Left forelimb (tissue), 1 donor: ENCODE results near the gene OAT.

Experiments used
- DNase-seq: peaks from one replicate; pipeline ENCODE4 v3.0.0-alpha.2; 2018; ENCODE audit warnings: low spot score

Gene OAT

DNA sequence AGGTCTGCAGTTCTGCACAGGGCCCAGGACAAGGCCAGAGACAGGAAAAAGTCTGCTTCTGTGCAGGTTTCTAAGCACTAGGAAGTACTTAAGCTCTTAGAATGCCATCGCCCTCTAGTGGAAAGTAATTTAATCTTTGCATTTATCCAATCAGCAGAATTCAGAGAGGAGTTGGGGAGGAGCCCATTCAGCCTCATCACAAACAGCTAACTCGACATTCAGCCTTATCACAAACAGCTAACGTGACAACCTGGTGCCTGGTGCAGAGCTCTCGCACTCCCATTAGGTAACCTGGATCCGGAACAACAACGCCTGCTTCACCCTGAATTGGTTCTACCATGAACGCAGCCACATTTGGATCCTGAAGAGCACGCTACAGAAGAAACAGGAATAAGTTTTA, 15.2 kb downstream of the OAT start:
- no peak for DNase-seq

DNA sequence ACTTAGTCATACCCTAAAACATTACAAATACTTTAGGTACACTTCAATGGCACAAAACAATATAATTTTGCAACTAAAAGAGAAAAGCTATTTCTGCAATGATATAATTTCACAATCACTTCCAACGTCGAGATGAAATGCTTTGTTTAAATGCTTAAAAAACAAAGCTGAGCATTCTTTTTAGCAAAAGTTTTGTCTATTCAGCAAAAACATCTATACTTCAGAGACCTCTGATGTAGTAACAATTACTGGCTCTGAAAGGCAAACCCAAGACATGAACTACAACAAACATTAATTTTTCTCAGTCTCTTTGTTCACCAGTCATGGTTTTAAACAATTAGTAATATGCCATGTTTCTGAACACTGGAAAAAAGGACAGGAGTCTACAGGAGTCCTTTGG, 16.4 kb downstream of the OAT start:
- DNase-seq: no peak

DNA sequence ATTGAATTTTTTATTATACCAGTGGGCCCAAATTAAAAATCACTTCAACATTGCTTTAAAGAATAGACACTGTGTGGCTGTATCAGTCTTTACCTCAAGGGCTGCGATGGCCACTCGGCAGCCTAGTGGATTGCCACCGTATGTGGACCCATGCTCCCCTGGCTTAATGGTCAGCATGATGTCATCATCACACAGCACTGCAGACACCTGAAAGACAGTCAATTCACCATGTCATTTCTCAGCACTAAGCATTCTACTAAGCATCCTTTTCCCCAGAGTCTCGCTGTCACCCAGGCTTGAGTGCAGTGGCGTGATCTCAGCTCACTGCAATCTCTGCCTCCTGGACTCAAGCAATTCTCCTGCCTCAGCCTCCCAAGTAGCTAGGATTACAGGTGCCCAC, 17.1 kb downstream of the OAT start:
- no peak for DNase-seq

DNA sequence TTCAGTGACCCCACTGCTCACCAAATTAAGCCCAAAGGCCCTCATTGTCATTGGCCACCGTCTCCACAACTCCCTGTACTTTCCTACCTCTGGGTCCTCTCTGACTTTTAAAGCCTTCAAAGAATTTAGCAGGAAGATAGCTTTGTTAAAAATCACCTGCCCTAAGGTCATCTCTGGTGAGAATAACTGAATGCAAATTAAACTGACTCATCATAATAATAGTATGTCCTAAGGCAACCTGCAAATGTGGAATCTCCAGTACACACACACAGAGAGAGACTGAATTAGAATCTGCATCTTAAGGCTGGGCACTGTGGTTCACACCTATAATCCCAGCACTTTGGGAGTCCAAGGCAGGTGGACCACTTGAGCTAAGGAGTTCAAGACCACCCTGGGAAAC, 24.1 kb downstream of the OAT start:
- DNase-seq: no peak

DNA sequence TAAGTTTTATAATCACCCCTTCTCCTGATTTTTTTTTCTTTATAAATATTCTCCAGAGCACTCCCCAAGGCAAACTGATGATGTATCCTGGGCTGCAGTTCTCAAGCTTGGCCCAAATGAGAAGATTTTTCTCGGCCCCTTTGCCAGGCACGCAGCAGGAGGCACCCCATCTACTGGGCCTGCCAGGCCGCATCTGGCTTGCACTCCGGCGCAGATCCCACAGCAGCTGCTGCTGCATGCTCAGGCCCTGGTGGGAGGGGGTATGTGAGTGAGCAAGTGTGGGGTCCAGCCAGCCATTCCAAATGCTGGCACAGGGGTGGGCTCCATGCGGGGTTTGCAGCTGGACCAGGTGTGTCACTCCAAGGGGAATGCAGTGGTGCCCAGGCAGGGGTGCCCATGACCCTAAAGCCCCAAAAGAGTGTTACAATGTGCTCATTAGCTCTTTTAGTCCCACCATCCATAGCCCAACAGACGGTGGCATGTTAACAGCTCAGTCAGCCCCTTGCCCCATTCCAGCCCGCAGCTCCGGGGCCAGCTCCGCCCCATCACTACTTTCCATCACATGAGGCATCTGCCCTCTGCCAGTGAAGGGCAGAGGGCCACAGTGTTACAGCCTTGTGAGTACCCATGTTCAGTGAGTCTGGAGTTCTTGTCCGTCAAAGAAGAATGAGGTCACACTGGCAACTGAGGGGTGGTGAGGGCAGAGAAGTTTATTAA, 25.9 kb downstream of the OAT start:
- no peak for DNase-seq

DNA sequence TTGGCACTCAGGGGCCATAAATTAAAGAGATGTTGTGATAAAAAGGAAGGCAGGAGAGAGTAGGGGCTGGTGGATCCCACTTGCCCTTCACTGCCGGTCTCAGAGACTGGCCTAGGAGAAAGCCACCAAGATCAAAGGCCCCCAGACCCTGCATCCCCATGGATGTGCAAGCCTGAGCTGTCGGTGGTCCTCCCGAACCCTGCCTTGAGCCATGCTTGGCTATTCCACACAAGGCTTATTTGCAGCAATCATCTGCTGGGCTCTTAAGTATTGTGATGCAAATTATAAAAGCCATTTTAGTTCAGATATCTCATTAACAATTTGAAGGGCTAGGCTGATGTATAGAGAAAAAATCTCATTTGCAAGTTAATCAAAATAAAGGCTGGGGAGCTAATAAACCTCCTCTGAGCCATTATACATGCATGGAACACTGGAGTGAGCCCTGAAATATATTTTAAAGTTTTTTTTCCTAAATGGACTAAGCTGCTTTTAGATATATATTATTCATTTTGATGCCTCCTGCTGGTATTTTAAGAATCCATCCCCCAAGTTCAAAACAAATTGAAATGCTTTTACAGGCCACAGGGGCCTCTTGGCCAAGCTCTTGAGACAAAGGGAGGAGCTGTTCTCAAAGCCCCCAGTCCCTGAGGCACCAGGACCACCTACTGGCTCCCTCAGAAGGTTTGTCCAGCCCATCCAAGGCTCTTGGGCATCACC, 28.1 kb downstream of the OAT start:
- DNase-seq: no peak

DNA sequence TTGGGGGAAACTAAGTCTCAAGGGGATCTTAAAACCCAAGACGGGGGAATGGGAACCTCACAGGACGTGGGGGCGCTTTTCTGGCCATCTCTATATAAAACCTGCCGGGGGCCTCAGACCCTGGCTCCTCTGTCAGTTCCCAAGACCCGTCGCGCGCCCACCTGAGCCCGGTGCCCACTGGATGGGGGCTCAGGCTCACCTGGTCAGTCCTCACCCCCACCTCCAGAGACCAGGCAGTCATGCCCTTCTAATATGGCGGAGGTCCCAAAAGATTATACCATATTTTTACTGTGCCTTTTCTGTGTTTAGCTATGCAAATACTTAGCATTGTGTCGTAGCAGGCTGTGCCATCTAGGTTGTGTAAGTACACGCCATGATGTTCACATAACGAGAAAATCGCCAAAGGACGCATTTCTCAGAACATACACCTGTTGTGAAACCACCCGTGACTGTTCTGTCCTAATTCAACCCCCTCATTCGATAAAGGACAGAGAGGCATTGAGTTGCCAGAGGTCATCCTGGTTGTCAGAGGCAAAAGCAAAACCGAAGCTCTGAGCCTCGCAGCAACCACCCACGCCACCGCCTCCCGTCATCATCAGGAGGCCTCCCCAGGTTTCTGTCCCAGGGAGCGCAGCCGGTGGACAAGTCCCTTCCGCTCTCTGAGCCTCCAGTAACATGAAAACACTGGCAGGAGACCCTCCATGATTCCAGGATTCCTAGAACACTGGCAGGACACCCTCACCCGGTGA, 28.9 kb downstream of the OAT start:
- DNase-seq: no peak

DNA sequence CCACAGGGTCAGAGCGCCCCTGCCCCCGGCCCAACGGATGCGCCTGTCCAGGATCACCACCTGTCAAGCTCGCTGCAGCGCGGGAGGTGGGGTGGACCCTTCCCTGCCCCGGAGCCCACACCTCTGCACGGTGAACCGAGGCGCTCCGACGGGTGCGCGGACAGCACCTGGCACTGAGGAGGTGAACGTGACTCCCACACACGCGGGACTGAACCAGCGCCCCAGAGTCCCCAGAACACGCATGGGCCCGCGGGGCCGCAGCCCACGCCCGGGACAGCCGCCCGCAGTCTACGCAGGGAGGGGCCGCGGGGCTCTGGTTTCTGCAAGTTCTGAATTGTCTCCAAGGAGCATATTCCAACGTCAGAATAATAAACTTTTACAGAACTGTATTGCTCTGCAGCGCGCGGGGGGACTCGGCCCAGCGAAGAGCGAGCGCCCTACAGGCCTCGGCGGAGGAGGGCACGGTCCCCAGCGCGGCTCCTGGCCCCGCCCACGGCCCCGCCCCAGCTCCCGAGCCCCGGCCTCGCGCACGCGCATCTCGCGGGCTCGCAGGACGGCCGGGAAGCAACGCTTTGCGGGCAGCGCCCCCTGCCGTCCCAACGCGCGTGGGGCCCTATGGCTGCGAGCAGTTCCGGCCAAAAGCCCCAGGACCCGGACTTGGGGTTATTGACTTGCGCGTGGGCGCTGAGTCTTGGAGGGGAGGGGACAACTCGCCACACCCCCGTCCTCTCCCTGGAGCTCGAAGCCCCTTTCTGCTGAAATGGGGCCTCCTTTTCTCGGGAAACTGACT, 29.7 kb downstream of the OAT start:
- peak; percentile 95 for DNase-seq

DNA sequence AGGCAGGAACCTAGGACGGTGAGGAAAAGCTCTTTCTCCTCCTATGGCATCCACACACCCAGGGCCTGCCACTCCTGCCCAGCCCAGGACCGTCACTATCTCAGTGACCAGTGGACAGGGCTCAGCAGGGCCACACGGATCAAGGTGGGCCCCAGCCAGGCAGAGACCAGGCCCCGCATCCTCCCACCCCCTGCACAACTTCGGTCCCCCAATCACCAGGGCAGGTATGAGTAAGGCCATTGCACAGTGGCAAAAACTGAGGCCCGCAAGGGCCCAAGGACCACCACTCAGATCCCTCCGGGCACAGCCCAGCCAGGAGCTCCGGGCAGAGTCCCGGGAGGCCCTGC, 30.3 kb downstream of the OAT start:
- DNase-seq: no peak

DNA sequence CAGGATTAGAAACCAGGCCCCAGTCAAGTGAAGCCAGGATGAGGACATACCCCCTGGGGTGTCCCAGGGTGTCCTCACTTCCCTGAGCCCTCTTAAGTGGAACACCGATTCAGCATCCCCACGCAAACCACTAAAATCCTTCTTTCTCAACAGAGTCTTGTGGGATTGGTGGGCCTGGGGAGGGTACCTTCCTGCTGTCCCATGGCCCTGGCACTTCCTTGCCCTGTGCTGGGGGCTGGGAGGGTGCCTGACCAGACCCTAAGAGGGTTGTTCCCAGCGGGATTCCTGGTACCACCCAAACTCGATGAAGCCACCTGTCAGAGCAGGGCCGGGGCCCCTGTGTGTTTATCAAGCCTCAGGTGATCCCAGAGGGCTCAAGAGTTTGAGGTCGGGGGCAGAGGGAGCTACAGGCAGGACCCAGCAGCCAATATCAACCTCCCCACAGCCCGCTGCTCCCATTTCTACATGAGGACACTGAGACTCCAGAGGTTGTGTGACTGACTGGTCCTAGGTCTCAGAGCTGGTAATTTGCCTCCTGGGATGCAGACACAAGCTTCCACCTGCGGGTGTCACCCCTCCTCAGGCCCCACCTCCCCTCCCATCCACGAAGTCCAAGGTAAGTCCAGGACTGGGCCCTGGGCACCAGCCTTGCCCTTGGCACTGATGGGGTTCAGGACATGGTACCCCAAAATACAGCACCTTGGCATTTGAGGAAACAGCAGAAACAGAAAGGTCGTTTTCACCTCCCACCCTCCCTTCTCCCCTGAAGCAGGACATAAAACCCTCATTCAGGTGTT, 31.4 kb downstream of the OAT start:
- no peak for DNase-seq

DNA sequence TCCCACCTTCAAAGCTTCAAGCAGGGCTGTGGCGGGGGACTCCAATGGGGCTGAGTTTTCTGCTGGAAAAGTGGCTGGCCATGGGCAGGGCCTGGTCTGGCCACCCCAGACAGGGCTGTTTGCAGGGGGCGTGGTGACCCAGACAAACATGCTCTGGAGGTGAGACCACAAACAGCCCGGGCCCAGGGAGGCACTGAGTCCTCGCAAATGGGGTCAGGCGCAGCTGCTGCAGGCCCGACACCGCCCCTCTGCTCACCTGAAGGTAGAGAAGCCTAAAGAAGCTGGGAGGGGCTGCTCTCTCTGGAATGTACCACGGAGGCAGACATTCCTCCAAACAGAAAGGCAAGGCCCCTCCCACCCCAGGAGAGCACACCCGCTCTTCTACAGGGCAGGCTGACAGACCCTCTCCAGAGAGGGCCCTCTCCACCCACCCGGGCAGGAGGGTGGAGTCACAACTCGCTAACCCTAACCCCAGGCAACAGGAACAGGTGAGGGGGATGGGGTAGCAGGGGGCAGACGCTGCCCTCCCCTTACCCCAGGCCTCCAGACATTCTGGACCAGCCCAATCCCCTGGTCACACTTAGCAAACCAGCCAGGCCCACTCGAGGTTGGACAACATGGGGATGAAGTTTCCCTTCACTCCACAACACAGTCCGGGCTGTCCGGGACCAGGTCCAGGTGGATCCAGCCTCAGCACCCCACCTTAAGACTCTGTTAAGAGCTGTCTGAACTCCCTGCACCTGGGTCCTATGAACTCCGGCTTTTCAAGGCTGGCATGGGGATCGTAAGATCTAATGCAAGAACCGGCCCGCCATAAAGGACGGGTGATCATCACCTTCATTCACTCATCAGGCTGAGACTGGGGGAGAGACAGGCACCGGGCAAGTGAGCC, 32.3 kb downstream of the OAT start:
- no peak for DNase-seq

DNA sequence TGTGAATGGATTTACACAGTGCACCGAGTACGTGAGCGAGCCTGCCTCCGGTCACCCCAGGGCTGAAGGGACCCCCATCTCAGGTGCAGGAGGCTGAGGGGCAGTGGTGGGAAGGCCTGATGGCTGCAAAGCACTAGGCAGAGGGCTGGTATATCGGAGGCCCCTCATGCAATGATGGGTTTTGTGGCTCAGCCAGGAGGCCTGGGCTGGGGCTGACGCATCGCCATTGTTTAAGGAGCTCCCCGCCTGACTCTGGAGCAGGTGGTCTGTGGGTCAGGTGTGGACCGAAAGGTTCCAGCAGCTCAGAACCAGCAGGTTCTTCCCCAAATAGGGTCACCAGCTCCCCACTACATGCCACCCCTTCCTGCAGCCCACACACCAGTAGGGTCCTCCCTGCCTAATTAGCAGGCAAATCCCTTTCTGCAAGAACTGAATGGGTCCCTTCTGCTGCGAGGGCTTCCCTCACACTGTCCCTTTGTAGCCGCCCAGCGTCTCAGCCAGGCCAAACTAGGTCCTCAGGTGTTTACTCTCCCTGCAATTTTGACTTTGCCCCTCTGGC, 33.0 kb downstream of the OAT start:
- DNase-seq: no peak

DNA sequence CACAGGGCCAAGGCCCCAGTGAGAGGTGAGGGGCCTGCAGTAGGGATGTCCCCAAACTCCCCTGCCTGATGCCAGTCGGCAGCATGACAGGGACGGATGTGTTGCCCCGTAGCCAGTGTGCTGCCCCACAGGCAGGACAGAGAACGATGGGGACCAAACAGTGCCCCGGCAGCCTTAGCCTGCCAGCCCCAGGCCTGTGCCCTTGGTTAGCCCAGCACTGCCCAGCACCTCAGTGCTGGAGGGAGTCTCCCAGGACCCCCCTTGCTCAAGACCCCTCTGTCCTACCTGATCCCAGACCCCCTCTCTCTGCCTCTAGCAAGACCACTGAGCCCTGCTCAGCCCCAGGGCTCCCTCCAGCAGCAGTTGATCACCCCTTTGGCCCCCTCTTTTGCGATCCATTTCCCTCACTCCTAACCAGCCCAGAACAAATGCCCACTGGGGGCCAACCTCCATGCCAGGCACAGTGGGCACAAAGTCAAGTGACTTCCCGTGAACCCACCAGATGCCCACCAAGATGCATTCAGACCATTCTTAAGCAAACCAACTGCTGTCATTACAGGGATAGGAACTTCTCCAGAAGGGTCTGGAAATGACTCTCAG, 34.0 kb downstream of the OAT start:
- no peak for DNase-seq

DNA sequence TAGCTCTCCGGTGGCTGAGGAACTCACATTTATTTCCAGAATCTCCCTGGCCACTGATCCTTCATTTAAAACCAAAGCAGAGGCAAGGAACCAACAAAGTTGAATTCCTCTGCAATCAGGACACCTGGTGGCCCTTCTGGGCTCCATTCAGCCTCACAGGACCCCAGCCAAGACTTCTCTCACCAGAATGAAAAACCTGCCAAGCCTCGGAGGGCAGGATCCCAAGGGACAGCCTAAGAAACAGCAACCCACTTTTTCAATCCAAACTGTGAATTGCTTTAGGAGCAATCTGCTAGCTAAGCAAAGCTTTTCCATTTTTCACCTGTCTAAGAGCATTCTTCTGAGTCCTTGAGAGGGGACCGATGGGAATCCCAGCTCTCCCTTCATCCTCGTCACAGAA, 34.6 kb downstream of the OAT start:
- no peak for DNase-seq

DNA sequence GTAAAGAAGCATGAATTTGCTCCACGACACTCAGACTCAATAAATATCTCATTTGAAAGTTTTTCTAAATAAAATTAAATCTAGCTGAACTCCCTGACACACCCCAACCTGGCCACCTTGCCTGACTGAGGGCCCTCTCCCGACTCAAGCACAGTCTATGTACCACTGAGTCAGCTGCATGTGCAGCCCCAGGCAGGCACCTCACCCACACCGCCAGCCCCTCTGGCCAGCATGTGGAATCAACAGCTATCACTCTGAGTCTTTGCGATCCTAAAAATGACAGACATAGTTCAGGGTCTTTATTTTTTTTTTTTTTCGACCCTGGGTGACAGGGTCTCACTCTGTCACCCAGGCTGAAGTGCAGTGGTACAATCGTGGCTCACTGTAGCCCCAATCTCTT, 35.2 kb downstream of the OAT start:
- no peak for DNase-seq

DNA sequence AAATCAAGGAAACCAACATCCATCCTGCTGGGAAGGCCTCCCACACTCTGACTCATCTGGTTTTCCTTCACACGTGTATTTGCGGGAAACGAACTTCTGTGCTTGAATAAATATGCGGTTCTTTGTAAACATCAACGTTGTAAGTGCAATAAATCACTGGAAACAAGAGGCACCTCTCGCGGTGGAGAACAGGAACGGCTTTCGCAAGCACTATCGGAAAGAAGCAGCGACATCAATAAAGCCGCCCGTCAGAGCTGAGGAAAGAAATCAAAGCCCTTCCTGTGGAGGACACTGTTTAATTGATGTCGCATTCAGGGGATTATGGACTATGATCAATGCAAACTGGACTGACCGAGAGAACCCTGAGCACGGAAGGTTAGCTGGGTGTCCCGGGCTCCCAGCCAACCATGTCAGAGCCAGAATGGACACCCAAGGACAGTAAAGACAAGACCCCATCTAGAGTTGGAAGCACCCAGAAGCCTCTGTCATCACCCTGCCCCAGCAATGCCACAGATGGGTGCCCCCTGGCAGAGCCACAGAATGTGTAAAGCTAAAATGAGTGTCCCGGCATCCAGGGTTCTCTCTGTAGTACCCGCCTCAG, 37.6 kb downstream of the OAT start:
- peak; percentile 50 for DNase-seq

DNA sequence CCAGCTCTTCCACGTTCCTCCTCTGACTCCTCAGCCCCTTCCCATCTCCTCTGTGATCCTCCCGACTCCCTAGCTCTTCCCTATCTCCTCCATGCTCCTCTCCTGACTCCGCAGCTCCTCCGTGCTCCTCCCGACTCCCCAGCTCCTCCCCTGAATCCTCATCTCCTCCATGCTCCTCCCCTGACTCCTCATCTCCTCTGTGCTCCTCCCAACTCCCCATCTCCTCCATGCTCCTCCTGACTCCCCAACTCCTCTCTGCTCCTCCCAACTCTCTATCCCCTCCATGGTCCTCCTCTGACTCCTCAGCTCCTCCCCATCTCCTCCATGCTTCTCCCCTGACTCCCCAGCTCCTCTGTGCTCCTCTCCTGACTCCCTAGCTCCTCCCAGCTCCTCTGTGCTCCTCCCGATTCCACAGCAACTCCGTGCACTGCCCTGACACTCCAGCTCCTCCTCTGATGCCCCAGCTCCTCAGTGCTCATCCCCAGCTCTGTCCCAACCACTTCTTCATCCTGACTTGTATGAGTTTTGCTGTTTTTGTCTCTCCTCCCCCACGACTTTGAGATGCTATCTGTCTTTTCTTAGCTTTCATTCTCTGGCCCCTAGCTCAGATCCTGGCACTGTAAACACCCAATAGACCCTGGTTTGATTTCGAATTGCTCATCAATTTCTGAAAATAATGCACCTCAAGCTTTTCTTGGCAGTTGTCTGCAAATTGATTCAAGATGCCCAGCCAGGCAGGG, 38.3 kb downstream of the OAT start:
- peak; percentile 38 for DNase-seq

DNA sequence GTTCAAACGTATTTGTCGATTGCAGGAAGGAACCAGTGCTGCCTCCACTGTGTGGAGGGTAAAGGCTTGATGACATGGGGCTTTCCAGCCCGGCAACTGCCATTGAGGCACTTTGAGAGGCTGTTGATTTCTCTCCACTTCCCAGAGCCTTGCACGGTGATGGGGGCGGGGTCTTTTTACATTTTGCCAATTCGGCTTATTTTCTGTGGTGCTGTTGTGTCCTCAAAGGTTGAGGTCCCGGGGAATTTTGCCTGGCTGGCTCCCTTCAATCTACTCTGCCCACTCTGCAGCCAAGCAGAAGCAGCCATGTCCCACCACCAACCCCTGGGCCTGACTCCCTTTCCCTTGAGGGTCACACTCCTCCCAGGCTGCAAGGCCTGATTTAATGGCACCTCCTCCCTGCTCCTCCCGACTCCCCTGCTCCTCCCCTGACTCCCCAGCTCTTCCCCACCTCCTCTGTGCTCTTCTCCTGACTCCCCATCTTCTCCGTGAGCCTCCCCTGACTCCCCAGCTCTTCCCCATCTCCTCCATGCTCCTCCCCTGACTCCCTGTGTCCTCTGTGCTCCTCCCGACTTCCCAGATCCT, 39.0 kb downstream of the OAT start:
- no peak for DNase-seq
